NCI-H2196 (cell line): Measurements from ENCODE around the gene GSG1L.

Source experiments
- DNase-seq: peaks from one replicate; lab custom pipeline; 2025; ENCODE audit not compliant: unreplicated experiment; lab: John Stamatoyannopoulos, UW

GSG1L gene

DNA sequence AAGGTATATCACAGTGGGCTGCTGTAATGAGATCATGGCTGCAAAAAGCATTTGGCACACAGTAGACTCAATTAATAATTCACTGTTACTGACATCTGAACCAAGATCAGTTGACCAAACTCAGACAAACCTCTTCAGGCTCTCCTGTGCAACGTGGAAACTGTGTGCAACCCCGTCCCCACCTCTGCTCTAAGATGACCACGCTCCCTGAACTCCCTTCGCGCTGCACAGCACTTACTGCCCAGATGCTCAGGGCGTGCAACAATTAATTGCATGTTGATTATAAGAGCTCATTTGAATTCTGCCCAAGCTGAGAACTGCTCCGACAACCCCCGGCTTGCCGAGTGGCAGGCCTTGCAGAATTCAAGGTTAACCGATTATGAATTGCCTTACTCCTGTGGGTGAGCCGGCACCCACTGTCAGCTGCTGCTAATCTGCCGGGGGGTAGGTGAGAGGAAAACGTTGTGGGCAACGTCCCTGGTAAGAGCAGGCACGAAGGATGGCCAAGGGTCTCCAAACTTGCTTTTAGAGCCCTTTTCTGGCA lies 1.3 kb upstream of the GSG1L start:
- DNase-seq: no peak

DNA sequence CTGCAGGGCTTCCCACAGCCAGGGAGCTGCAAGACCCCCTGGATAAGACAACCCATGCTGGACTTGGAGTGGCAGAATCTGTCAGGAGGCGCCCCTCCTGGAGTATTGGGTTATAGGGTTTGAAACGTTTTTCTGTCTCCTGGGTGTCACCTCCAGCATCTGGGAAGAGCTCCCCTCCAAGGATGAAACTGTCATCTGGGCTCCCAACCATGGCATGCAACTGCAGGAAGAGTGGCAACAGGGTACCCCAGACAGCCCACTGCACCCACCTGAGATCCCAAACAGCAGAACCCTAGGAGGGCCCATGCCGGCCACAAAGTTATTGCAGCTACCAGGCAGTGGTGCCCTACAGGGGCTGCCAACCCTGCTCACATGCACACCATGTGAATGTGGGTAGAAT lies 636 bp upstream of the GSG1L start:
- DNase-seq: no peak

DNA sequence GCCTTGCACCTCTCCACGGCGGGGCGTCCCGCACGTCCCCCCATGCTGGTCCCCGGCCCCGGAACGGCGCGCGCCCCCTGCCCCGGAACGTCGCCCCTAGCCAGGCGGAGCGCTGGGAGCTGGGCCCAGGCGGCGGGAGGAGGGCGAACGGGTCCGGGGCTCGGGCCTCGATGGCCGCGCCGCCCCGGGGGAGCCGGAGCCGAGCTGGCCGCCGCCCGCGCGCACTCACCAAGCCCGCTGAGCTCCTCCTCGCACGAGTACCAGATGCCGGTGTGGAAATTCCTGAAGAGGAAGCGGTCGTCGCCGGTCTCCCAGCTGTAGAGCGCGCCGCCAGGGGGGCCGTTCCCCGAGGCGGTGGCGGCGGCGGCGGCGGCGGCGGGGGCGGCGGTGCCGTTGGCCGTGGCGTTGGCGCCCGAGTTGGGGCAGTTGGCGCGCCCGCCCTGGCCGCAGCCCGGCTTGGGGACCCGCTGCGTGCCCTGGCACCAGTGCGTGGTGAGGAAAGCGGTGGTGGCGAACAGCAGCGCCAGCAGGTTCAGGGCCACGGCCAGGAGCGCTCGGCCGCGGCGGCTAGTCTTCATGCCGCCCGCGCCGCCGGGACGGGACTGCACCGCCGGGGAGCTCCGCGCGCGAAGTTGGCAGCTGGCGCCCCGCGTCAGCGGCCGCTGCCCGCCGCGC lies 530 bp downstream of the GSG1L start:
- DNase-seq: no peak

DNA sequence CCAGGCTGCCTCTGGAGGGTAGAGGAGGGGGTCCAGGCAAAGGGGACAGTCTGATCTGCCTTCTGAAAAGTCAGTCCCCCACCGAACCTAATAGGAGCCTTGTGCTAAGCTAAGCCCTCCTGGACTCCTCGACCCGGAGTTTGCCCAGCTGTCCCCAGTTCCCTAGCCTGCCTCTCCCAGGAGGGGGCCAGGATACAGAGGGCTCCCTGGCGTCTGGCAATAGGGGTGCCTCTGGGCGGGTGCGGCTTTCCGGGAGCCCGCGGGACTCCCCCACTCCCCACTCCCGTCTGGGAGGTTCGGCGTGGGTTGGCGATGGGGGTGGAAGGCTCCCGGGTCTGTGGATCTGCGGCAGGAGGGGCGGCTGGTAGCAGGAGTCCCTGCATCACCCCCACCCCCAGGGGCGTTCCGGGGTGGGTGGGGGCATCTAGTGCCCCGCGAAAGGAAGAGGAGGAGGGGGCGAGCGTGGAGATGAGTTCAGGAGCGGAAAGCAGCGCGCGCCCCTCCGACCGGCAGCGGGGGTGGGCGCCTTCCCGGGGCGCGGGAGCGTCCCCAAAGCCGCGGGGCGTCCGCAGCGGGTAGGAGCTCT lies 1.2 kb downstream of the GSG1L start:
- DNase-seq: no peak

DNA sequence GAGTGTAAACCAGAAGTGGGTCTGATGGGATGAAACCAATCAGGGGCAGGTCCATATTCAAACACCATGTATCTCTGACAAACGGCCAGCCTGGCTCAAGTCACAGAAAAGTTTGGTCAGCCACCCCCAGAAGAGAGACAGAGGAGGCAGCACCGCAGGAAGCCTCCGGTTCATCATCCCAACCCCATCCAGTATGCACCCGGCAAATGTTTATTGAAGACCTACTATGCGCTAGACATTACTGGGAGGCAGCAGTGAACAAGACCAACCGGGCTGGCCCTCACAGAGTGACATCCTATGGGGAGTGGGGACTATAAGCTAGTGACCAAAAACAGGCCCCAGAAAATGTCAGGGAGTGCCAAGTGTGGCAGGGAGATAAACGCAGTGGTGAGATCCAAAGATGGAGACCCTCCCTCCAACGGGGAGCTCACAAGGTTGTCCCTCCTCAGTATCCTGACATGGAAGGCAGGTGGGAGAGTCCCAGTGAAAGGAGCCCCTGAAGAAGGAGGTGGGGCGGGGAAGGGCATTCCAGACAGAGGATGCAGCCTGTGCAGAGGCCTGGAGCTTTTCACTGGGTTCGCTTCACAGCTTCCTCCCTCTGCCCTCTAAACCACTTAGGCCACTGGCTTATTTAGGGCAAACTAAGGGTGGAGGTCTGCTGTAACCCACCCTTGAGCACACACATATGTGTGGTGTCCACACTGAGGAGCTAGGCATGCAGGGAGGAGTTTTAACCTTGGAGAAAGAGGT lies 2.0 kb downstream of the GSG1L start:
- DNase-seq: no peak

DNA sequence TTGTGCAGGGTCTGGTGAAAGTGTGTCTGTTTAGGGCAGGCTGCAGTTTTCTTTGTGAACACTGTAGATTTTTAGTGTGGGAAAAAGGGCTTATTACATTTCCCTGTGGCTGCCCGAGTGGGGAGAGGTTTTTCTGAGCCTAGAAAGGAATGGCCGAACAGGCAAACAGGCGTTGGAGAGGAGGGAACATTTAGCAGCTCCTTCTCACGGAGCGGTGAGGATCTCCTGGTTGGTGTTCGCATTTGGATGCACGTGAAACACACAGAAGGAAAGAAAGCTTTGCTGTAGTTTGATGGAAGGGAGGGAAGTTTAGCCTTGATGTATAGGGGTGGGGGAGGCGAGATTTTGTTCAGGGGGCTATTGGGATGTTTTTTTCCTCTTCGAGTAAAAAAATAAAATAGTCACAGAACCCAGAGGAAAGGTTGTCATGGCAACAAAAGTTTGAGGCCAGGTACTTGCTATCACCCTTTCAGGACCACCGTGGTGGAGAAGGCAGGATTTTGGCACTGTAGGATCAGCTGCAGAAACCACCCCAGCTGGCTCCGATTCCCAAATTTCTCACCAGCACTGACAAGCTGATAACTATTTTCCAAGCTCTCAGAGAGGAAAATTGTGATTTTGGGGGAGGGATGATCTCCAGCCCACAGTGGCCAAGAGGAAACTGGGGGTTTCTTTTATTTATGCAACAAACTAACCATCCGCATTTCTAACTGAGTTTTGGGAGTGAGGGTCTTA lies 3.5 kb downstream of the GSG1L start:
- no peak for DNase-seq

DNA sequence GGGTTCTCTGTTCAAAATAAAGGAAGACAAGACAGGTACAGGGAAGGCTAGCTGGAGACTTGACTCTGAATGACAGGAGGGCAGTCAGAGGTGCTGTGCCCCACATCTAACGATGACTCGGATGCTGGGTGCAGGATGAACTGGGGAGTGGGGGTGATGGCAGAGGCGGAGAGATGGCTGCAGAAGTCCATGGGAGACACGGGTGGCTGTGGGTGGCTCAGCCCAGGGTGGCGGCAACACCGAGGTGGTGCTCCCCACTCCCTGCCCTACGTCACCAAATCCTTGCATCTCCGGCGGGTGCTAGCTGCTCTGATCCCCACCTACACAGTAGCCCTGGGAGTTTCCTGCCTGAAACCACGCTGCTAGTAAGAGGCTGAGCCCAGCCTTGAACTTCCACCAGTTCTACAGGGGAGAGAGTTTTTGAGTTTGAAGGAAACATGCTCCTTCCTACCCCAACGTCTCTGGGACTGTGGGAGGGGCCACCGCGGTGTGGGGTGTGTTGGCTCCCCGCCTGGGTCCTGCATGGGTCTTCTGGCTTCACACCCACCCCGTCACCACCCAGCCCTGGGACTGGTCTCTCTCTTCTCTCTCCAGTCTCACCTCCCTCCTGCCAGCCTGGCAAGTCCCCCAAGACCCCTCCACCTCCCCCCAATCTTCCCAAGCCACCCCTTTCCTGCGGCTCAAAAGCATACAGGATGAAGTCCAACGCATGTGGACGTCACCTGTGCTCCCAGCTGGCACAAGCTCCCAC lies 4.5 kb downstream of the GSG1L start:
- DNase-seq: no peak

DNA sequence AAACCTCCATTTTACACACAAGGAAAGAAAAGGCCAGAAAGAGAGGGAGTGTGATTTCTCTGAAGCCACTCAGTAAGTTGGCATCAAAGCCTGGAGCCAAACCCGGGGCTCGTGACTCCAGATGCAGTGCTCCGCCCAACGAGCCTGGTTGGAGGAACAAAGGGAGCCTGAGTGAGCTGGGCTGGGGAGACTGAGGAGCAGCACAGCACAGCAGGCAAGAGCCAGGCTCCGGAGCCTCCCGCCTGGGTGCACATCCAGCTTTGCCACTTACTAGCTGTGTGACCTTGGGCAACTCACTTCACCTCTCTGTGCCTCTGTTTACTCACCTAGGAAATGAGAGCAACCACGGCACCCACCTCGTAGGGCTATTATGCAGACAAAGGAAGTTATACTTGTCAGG lies 5.6 kb downstream of the GSG1L start:
- DNase-seq: no peak

DNA sequence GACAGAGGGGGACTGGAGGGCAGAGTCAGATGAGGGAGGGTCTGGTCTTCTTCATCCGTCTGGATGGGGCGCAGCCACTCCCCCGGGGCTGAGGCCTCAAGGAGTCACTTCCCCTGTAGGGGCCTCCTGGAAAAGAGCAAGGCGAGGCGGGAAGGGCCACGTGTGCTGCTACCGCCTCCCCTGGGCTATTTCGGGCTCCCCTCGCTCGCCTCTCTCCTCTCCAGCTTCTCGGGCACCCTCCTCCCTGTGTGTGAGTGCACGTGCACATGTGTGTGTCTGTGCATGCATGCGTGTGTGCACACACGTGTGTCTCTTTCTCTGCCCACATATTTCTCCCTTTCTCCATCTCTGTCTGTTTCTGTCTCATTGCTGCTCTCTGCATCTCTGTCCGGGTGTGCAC lies 10.1 kb downstream of the GSG1L start:
- no peak for DNase-seq

DNA sequence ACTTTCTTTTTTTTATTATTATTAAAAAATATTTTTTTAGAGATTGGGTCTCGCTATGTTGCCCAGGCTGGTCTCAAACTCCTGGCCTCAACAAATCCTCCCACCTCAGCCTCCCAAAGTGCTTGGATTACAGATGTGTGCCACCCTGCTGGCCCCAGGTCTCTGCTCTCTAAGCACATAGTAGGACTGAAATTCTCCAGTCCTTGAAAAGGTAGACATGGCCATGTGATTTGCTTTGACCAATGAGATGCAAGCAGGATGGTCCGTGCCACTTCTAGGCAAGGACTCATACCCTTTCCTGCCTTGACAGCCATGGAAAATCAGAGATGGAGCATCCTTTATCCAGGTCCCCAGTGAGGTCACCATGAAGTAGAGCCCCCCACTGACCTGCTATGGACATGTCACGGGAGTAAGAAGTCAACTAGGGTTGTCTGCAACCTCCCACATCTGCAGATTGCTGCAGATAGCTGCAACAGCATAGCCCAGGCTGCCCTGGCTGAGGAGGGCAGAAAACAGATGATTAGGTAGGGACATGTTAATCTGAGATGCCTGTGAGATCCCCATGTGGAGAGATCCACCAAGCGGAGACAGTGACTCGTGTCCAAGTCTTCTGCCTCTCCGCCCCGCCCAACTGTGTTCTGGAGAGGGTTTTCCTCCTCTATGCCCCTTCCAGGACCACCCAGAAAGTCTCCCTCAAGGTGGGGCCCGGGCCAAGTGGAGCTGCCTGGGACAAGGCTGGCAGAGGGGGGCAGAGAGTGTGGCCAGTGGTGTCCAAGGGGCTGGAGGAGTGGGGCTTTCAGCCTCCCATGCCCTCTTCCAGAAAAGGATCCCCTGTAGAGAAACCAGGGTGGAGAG lies 11.0 kb downstream of the GSG1L start:
- no peak for DNase-seq

DNA sequence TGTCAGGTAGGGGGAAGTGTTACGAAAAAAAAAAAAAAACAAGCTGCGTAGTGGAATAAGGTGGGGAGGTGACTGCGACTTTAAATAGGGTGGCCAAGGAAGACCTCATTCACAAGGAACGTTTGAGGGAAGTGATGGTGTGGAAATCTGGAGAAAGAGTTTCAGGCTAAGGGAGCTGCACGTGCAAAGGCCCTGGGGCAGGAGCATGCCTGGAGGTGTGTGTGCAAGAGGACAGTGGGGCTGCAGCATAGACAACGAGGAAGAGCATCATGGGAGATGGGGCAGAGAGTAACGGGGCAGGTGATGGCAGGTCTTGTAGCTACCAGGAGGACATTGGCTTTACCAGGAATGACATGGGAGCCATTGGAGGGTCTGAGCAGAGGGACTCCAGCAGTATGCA lies 12.0 kb downstream of the GSG1L start:
- no peak for DNase-seq

DNA sequence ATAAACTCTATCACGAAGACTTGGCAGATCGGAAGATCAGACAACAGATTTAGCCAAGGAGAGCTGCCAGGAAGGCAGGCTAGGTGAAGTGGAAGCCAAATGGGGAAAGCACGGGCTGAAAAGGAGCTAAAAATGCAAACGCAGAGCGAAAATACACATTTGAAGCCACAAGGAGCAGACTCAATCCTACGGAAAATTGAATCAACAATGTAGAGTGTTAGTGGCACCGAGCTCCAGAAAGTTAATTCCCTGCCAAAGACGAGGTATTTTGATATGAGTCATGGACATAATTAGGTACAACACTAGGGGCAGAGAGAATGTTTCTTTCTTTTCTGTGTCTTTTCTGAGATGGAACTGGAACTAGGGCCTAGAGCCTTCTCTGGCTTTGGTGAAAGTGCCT lies 20.7 kb downstream of the GSG1L start:
- DNase-seq: no peak

DNA sequence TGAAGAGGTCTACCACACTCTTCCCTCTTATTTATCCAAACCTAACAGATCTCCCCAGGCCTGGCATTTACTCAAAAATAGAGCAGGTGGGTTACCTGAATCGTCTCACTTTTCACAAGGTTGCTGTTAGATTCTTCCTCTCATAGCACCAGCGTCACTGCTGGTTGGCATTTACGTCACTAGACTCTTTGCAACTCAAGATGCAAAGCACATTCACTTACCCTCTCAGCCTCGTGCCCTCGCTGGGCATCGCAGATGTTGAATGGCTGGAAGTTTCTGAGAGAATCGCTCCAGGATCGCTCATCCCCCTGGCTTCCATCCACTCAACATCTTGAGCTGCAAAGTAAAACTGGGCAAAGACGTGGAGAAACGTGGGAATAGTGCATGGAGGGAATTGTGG lies 21.9 kb downstream of the GSG1L start:
- no peak for DNase-seq

DNA sequence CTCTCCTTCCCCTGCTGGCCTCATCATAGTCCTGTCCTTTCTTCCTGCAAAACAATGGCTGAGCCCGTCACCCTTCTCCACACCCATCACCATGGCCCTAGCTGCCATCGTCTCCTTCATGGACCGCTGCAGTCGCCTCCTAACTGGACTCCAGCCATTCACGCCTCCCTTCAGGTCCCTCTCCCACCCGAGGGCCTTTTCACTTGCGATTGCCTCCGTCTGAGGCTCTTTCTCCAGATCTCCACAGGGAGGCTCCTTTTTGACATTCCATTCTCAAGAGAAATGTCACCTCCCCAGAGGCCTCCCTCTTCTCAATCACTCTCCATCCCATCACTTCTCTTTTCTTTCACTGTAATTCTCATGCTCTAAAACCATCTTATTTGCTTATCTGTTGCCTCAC lies 23.5 kb downstream of the GSG1L start:
- no peak for DNase-seq

DNA sequence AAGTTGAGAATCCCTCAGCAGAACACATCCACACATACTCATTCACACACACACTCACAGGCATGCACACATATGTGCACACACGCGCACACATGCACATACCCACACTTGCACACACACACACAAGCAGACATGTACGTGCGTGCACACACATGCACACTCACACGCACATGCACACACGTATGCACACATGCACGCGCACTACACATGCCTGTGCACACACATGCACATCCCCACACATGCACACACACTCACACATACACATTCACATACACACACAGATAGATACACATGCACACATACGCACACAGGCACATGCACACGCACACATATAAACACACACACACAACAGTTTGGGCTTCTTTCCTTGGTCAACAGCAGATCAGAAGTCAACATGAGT lies 24.0 kb downstream of the GSG1L start:
- DNase-seq: no peak

DNA sequence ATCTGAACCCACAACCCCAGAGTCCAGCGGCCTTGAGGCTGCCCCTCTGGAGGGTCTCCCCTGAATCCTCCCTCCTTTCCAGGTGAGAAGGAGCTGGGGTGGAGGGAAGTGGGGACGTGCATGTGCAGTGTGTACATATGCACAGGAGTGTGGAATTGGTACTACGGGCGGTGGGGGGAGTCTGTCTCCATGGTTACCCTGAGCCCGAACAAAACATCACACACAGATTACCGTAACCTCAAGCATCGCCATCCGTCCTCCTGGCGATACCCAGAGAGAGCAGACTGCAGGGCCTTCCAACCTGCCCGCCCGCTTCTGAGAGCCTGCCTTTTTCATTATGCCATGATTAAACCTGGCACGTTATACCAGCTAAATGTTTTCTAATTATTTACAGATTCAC lies 25.1 kb downstream of the GSG1L start:
- DNase-seq: no peak

DNA sequence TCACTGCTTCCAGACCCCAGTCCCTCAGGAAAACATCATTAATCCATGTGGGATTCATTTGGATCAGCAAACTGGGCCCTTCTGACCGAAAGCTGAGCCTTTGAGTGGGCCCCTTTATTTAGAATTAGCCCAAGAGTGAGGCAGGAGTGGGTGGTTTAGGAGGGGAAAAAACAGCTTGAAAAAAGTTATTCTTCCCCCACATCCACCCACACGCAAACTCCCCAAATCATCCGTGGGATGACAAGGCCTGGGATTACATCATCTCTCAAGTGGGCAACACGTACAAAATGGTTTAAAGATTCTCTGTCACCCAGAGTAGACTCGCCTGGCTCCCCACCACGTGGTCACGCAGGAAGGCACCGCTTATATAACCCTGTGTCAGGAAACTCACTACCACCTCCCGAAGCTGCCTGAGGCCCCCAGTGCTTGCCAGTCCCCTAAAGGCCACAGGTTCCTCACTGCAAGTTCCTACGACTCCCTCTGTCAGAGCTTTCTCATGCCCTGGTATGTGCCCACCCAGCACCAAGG lies 27.6 kb downstream of the GSG1L start:
- no peak for DNase-seq

DNA sequence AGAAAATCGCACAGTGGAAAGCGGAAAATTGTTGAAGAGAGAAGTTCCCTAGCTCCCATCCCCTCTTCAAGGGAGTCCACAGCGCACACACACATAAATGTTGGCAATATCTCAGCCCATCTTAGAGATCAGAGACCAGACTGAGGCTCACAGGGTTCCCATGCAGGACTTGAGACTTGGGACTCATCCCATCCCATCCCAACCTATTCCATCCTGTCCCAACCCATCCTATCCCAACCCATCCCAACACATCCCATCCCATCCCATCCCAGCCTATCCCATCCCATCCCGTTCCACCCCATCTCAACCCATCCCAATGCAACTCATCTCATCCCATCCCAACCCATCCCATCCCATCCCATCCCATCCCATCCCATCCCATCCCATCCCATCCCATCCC lies 29.6 kb downstream of the GSG1L start:
- DNase-seq: no peak

DNA sequence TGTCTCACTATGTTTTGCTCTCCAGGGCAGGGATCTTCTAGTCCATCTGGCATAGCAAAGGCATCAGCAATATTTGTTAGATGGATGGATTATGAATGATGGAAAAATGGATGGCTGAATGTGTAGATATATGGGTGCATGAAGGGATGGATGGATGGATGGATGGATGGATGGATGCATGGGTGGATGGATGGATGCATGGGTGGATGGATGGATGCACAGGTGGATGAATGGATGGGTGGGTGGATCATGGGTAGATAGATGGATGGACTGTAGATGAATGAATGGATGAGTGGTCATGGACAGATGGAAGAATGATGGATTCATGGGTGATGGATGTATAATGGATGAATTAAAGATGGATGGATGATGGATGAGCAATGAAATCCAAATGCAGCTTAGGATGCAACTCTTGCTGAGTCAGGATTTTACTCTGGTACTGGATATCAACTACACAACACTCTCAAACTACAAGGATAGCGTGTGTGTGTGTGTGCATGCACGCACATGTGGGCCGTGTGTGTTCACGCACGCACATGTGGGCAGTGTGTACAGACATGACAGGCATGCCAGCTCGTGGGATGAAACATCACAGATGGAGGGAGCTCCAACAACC lies 34.0 kb downstream of the GSG1L start:
- no peak for DNase-seq
